ENCODE data around the gene THOC2.
"Not testable (repeated sequence)": the region's sequence is repeated elsewhere in the genome, so short reads cannot be mapped to it uniquely, and the experiment has no call there.

The THOC2 gene

GRCh38 chrX:123738378-123738940 is 5.6 kb upstream of the THOC2 start:
- DNase-seq (ENCODE audit: low spot score) = no peak

GRCh38 chrX:123736333-123736921 is 3.6 kb upstream of the THOC2 start:
- no peak for DNase-seq (ENCODE audit: low spot score)

GRCh38 chrX:123735137-123735536 is 2.3 kb upstream of the THOC2 start:
- DNase-seq (ENCODE audit: low spot score) = not testable (repeated sequence)

GRCh38 chrX:123734079-123734478 is 1.2 kb upstream of the THOC2 start:
- not testable (repeated sequence) for DNase-seq (ENCODE audit: low spot score)

- peak; percentile 4 for DNase-seq (ENCODE audit: low spot score)
Observed at GRCh38 chrX:123731987-123732669, 724 bp downstream of the THOC2 start.

GRCh38 chrX:123731258-123731986 is 1.4 kb downstream of the THOC2 start:
- DNase-seq (ENCODE audit: low spot score) = peak; percentile 4

- no peak for DNase-seq (ENCODE audit: low spot score)
Observed at GRCh38 chrX:123728554-123728953, 4.3 kb downstream of the THOC2 start.

GRCh38 chrX:123728016-123728415 is 4.8 kb downstream of the THOC2 start:
- DNase-seq (ENCODE audit: low spot score) = no peak

GRCh38 chrX:123722193-123722592 is 10.7 kb downstream of the THOC2 start:
- not testable (repeated sequence) for DNase-seq (ENCODE audit: low spot score)

GRCh38 chrX:123720486-123720885 is 12.4 kb downstream of the THOC2 start:
- no peak for DNase-seq (ENCODE audit: low spot score)

GRCh38 chrX:123713841-123714240 is 19.0 kb downstream of the THOC2 start:
- DNase-seq (ENCODE audit: low spot score) = no peak

GRCh38 chrX:123713434-123713833 is 19.4 kb downstream of the THOC2 start:
- DNase-seq (ENCODE audit: low spot score) = no peak

- DNase-seq (ENCODE audit: low spot score) = not testable (repeated sequence)
Observed at GRCh38 chrX:123711201-123711600, 21.7 kb downstream of the THOC2 start.

GRCh38 chrX:123704781-123705180 is 28.1 kb downstream of the THOC2 start:
- DNase-seq (ENCODE audit: low spot score) = no peak

- DNase-seq (ENCODE audit: low spot score) = no peak
Observed at GRCh38 chrX:123698979-123699520, 33.8 kb downstream of the THOC2 start.

GRCh38 chrX:123696334-123696733 is 36.5 kb downstream of the THOC2 start:
- DNase-seq (ENCODE audit: low spot score) = no peak

- DNase-seq (ENCODE audit: low spot score) = no peak
Observed at GRCh38 chrX:123695242-123695641, 37.6 kb downstream of the THOC2 start.

GRCh38 chrX:123691776-123692175 is 41.1 kb downstream of the THOC2 start:
- no peak for DNase-seq (ENCODE audit: low spot score)

- DNase-seq (ENCODE audit: low spot score) = no peak
Observed at GRCh38 chrX:123688524-123688923, 44.3 kb downstream of the THOC2 start.

- no peak for DNase-seq (ENCODE audit: low spot score)
Observed at GRCh38 chrX:123685232-123685631, 47.6 kb downstream of the THOC2 start.

GRCh38 chrX:123682186-123682585 is 50.7 kb downstream of the THOC2 start:
- DNase-seq (ENCODE audit: low spot score) = no peak

- DNase-seq (ENCODE audit: low spot score) = not testable (repeated sequence)
Observed at GRCh38 chrX:123679733-123680460, 53.0 kb downstream of the THOC2 start.
